WTC11 (cell line): Measurements from ENCODE around the gene DNAH14. TPM values are rescaled to one million over a fixed set of nuclear protein-coding genes. Genes with fewer than 3 reads are reported as not detected.

Experiments used
- ATAC-seq: fragments of 200-7000 bp; cut with Tn5 transposase; 2 replicates; pipeline ENCODE4 v1.10.0; 2021; ENCODE audit warnings: mild to moderate bottlenecking, moderate library complexity
- CTCF ChIA-PET: fragments of 300-600 bp; sonication (Branson Sonifier 250); formaldehyde crosslinking; loops from one replicate; lab custom pipeline; 2021; ENCODE audit warnings: antibody characterized with exemption; lab: Charles Lee
- POLR2A ChIA-PET: fragments of 350-600 bp; sonication (Branson Sonifier 250); formaldehyde crosslinking; loops from one replicate; lab custom pipeline; 2021; ENCODE audit warnings: antibody characterized with exemption; lab: Charles Lee
- DNase-seq: peaks from one replicate; pipeline ENCODE4 v3.0.0; 2021; ENCODE audit warnings: low spot score
- H3K27ac Mint-ChIP-seq: 2 replicates; pipeline ENCODE4 v1.8.0; 2021; ENCODE audit warnings: mixed read lengths
- H3K27me3 Mint-ChIP-seq: 2 replicates; pipeline ENCODE4 v1.8.0; 2021; ENCODE audit warnings: low read depth, mild to moderate bottlenecking, moderate library complexity, mixed read lengths
- H3K36me3 Mint-ChIP-seq: 2 replicates; pipeline ENCODE4 v1.8.0; 2021; ENCODE audit warnings: mixed read lengths
- H3K4me1 Mint-ChIP-seq: 2 replicates; pipeline ENCODE4 v1.8.0; 2022; ENCODE audit warnings: mixed read lengths
- H3K4me3 Mint-ChIP-seq: 2 replicates; pipeline ENCODE4 v1.8.0; 2021; ENCODE audit warnings: mild to moderate bottlenecking, moderate library complexity, mixed read lengths
- H3K9me3 Mint-ChIP-seq: 2 replicates; pipeline ENCODE4 v1.8.0; 2021; ENCODE audit warnings: mixed read lengths
- AFF4 ChIP-seq: sonication (generic); formaldehyde crosslinking; IDR thresholded peaks from 2 replicates; pipeline ENCODE4 v1.8.1; 2023; ENCODE audit warnings: mild to moderate bottlenecking, missing genetic modification reagents, borderline replicate concordance
- ATF2 ChIP-seq: sonication (generic); formaldehyde crosslinking; IDR thresholded peaks from 2 replicates; pipeline ENCODE4 v1.8.1; 2022; ENCODE audit warnings: low read depth, missing genetic modification reagents, borderline replicate concordance
- ATF6 ChIP-seq: sonication (generic); formaldehyde crosslinking; IDR thresholded peaks from 2 replicates; pipeline ENCODE4 v1.8.1; 2023; ENCODE audit warnings: mild to moderate bottlenecking, missing genetic modification reagents
- ERG ChIP-seq: fragments of 250-450 bp; sonication (Bioruptor Pico); IDR thresholded peaks from 2 replicates; pipeline ENCODE4 v1.8.0; 2021; ENCODE audit warnings: mild to moderate bottlenecking
- ETV6 ChIP-seq: sonication (generic); formaldehyde crosslinking; IDR thresholded peaks from 2 replicates; pipeline ENCODE4 v1.8.1; 2022; ENCODE audit warnings: mild to moderate bottlenecking, missing genetic modification reagents
- GRHL2 ChIP-seq: fragments of 250-450 bp; sonication (Bioruptor Pico); IDR thresholded peaks from 2 replicates; pipeline ENCODE4 v1.8.0; 2022; ENCODE audit warnings: mild to moderate bottlenecking, moderate library complexity; ENCODE audit not compliant: insufficient replicate concordance, severe bottlenecking
- MXD4 ChIP-seq: fragments of 250-450 bp; sonication (Bioruptor Pico); IDR thresholded peaks from 2 replicates; pipeline ENCODE4 v1.8.0; 2021; ENCODE audit warnings: mild to moderate bottlenecking, moderate library complexity, borderline replicate concordance
- NR1H2 ChIP-seq: sonication (generic); formaldehyde crosslinking; IDR thresholded peaks from 2 replicates; pipeline ENCODE4 v1.9.0; 2021; ENCODE audit warnings: mild to moderate bottlenecking, moderate library complexity, missing genetic modification reagents
- OVOL2 ChIP-seq: fragments of 250-450 bp; sonication (Bioruptor Pico); IDR thresholded peaks from 2 replicates; pipeline ENCODE4 v1.9.0; 2021; ENCODE audit warnings: mild to moderate bottlenecking, borderline replicate concordance
- PRDM15 ChIP-seq: sonication (generic); formaldehyde crosslinking; IDR thresholded peaks from 2 replicates; pipeline ENCODE4 v1.8.0; 2022; ENCODE audit warnings: missing genetic modification reagents
- PRRX2 ChIP-seq: fragments of 250-450 bp; sonication (Bioruptor Pico); IDR thresholded peaks from 2 replicates; pipeline ENCODE4 v1.8.0; 2021; ENCODE audit warnings: mild to moderate bottlenecking
- RELA ChIP-seq: sonication (generic); formaldehyde crosslinking; IDR thresholded peaks from 2 replicates; pipeline ENCODE4 v1.8.1; 2022; ENCODE audit warnings: missing genetic modification reagents, mild to moderate bottlenecking, borderline replicate concordance
- ZMAT4 ChIP-seq: fragments of 250-450 bp; sonication (Bioruptor Pico); IDR thresholded peaks from 2 replicates; pipeline ENCODE4 v1.9.0; 2021; ENCODE audit warnings: mild to moderate bottlenecking
- ZNF232 ChIP-seq: sonication (generic); formaldehyde crosslinking; IDR thresholded peaks from 2 replicates; pipeline ENCODE4 v1.8.0; 2022; ENCODE audit warnings: mild to moderate bottlenecking, missing genetic modification reagents
- ZNF416 ChIP-seq: fragments of 250-450 bp; sonication (Bioruptor Pico); IDR thresholded peaks from 2 replicates; pipeline ENCODE4 v1.9.0; 2021; ENCODE audit warnings: mild to moderate bottlenecking, inconsistent platforms
- ZNF425 ChIP-seq: fragments of 250-450 bp; sonication (Bioruptor Pico); conservative IDR thresholded peaks from 2 replicates; pipeline ENCODE4 v1.9.0; 2021; ENCODE audit warnings: mild to moderate bottlenecking
- total RNA-seq: library from RNA; stranded (reverse); gene quantifications from 3 replicates; pipeline ENCODE4 v1.2.3, GENCODE V29; 2021

The DNAH14 gene
- total RNA-seq, 1 experiment from 2014 or later: 34.1 TPM

- TF ChIP-seq ATF6 (no peak), NR1H2 (no peak), MXD4 (CRISPR knock-in tag) (no peak), PRRX2 (no peak)
Measured at GRCh38 chr1:225152061-225152460, 222.6 kb downstream of the DNAH14 start (continued).

GRCh38 chr1:225155555-225155954, 226.1 kb downstream of the DNAH14 start:
- Mint-ChIP-seq H3K27ac (no peak overlapping the region), H3K4me3 (no peak overlapping the region), H3K4me1 (no peaks in the 10 kb centered on the region; the same call in 1 of the 2 replicates), H3K27me3 (no peaks in the 10 kb centered on the region), H3K36me3 (no peaks in the 10 kb centered on the region), H3K9me3 (no peaks in the 10 kb centered on the region)
- ChIA-PET POLR2A (no interaction called here), CTCF (no interaction called here)
- DNase-seq: no peak
- TF ChIP-seq RELA (CRISPR knock-in tag) (no peak), ATF2 (CRISPR knock-in tag) (no peak), ZNF416 (CRISPR knock-in tag) (no peak), AFF4 (CRISPR knock-in tag) (no peak), PRDM15 (CRISPR knock-in tag) (no peak), ZNF232 (CRISPR knock-in tag) (no peak), GRHL2 (CRISPR knock-in tag) (no peak), ERG (no peak), OVOL2 (CRISPR knock-in tag) (no peak), ZNF425 (CRISPR knock-in tag) (no peak), ETV6 (CRISPR knock-in tag) (no peak), ZMAT4 (no peak)
- no peak for ATAC-seq
